ENCODE results near the gene TMEM61. TPM values are rescaled to one million over a fixed set of nuclear protein-coding genes. Genes with fewer than 3 reads are reported as not detected.

The TMEM61 gene
- total and polyA plus RNA-seq, 2 of the 8 experiments (the other 6 are each of a cell fraction or from before 2014, with no cell fraction given) = 0.54 to 1.4 TPM

DNA sequence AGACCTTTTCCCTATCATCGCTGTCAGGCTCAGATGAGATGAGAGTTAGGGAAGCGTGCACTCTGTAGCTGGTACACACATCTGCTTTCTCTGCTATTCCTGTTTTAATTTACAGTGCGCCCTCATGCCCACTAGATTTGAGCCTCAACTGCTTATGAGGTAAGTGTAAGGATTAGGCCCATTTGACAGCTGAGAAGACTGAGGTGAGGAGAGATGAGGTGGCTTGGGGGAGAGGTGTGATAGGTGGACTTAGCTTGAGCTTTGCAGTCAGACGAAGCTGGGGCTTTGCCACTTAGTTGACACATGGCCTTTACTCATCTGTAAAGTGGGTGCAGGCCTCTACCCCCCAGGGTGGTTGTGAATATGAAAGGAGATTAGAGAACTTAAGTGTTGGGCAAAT, 8.5 kb downstream of the TMEM61 start:
- Histone ChIP-seq H3K79me1 (ENCODE audit: low read depth, low read length) (no peaks in the 10 kb centered on the region), H3K27ac (ENCODE audit: low read depth, low read length) (no peak overlapping the region), H2BK12ac (ENCODE audit: low read depth, low read length) (peak overlapping the region; percentile 19; the same call in 1 of the 2 replicates), H3K18ac (ENCODE audit: extremely low read depth, low read length) (no peak overlapping the region), H2BK120ac (replicated peaks; ENCODE audit: low read depth, low read length) (no peak overlapping the region), H4K91ac (replicated peaks; ENCODE audit: insufficient read length, low read length) (peak overlapping the region; percentile 64), H3K56ac (replicated peaks; ENCODE audit: insufficient read length, low read depth, low read length) (no peak overlapping the region), H3K4me3 (ENCODE audit: extremely low read depth in 1 of 4, insufficient read depth in 2 of 4, low read depth in 3 of 4, low read length in 4 of 4) (no peak overlapping the region), H3K9me3 (ENCODE audit: insufficient read depth in 2 of 2, low read depth in 1 of 2, low read length in 1 of 2) (no peaks in the 10 kb centered on the region), H4K8ac (ENCODE audit: extremely low read depth, insufficient read depth, low read length) (no peak overlapping the region), H4K5ac (ENCODE audit: insufficient read length, low read depth, low read length) (no peak overlapping the region), H3K4me1 (replicated peaks in 1 of 4; ENCODE audit: control insufficient read depth in 3 of 4, insufficient read depth in 4 of 4, low read length in 3 of 4) (peaks cover 0 to 6% (median 2%) of the 10 kb centered on the region in 4 experiments; a peak in 4 of 7 replicates), H2BK15ac (ENCODE audit: low read length) (no peak overlapping the region; the same call in 1 of the 2 replicates), H4K20me1 (replicated peaks in 1 of 2; ENCODE audit: control insufficient read depth in 1 of 2, insufficient read depth in 2 of 2, low read length in 2 of 2) (no peaks in the 10 kb centered on the region), H2BK20ac (ENCODE audit: low read length) (0 out of 2 replicates have a peak overlapping the region, but pooled peaks have one; percentile 67), H3K9ac (replicated peaks in 1 of 4; ENCODE audit: extremely low read depth in 1 of 4, low read depth in 3 of 4, low read length in 3 of 4) (no peak overlapping the region), H3K4ac (replicated peaks; ENCODE audit: insufficient read length, low read depth, low read length) (no peak overlapping the region), H3K27me3 (replicated peaks in 1 of 4; ENCODE audit: control insufficient read depth in 3 of 4, extremely low read depth in 1 of 4, insufficient read depth in 3 of 4, low read length in 3 of 4) (no peaks in the 10 kb centered on the region; a peak in 1 of 7 replicates), H3K14ac (ENCODE audit: insufficient read length) (no peak overlapping the region), H3K23me2 (ENCODE audit: low read depth, low read length) (no peaks in the 10 kb centered on the region), H3K79me2 (ENCODE audit: control insufficient read depth in 1 of 2, insufficient read depth in 2 of 2, low read length in 2 of 2) (no peaks in the 10 kb centered on the region), H3K23ac (ENCODE audit: insufficient read length) (no peak overlapping the region), H3K4me2 (ENCODE audit: insufficient read depth in 1 of 2, low read depth in 2 of 2, low read length in 2 of 2) (no peak overlapping the region), H2AK5ac (ENCODE audit: low read depth, low read length) (0 out of 2 replicates have a peak overlapping the region, but pooled peaks have one; percentile 53), H3K36me3 (ENCODE audit: control insufficient read depth in 2 of 4, insufficient read depth in 4 of 4, low read length in 3 of 4) (no peaks in the 10 kb centered on the region), H2BK5ac (ENCODE audit: low read depth, low read length) (no peak overlapping the region), H2AFZ (ENCODE audit: low read length) (no peak overlapping the region)
- no peak for DNase-seq (ENCODE audit: low read depth in 1 of 2, low spot score in 2 of 2)
- TF ChIP-seq KDM1A (IDR thresholded peaks at IDR 0.05; ENCODE audit: borderline replicate concordance, low read length) (peak; percentile 85; the same call in 1 of the 2 replicates), GABPA (IDR thresholded peaks at IDR 0.05; ENCODE audit: borderline replicate concordance, insufficient read depth, low read length) (no peak), RBBP5 (IDR thresholded peaks at IDR 0.05; ENCODE audit: borderline replicate concordance, low read depth, low read length) (no peak), NANOG (IDR thresholded peaks at IDR 0.05; ENCODE audit: insufficient read depth, low read depth, low read length, poor library complexity, severe bottlenecking) (no peak)
- TF ChIP-seq, protein P1, sequence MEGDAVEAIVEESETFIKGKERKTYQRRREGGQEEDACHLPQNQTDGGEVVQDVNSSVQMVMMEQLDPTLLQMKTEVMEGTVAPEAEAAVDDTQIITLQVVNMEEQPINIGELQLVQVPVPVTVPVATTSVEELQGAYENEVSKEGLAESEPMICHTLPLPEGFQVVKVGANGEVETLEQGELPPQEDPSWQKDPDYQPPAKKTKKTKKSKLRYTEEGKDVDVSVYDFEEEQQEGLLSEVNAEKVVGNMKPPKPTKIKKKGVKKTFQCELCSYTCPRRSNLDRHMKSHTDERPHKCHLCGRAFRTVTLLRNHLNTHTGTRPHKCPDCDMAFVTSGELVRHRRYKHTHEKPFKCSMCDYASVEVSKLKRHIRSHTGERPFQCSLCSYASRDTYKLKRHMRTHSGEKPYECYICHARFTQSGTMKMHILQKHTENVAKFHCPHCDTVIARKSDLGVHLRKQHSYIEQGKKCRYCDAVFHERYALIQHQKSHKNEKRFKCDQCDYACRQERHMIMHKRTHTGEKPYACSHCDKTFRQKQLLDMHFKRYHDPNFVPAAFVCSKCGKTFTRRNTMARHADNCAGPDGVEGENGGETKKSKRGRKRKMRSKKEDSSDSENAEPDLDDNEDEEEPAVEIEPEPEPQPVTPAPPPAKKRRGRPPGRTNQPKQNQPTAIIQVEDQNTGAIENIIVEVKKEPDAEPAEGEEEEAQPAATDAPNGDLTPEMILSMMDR (IDR thresholded peaks at IDR 0.05; ENCODE audit: control extremely low read depth in 1 of 3, insufficient read depth in 1 of 3, low read depth in 1 of 3, low read length in 3 of 3) = no peak
- TF ChIP-seq, protein P2, sequence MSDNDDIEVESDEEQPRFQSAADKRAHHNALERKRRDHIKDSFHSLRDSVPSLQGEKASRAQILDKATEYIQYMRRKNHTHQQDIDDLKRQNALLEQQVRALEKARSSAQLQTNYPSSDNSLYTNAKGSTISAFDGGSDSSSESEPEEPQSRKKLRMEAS (IDR thresholded peaks at IDR 0.05) = no peak
- FAIRE-seq = no peak
- WGBS, 2 experiments (ENCODE audit: extremely low coverage in 1 of 2, insufficient coverage in 1 of 2, insufficient read length in 1 of 2, insufficient replicate concordance in 2 of 2, low coverage in 1 of 2, low lambda C conversion rate in 2 of 2, missing lambda C conversion rate in 1 of 2) = 88% methylated on average over 4 of the region's 4 CpGs; no CpG with 5 or more reads in 1 of the 2 experiments
- ChIA-PET CTCF (ENCODE audit: partially characterized antibody) (interaction anchor here (0.6 to 18.4 kb wide), 11 partner anchors 8 to 66 kb away, joined by 3 to 436 read pairs (median 8); partner anchors contain the start of genes BSND and TMEM61), POLR2A (ENCODE audit: partially characterized antibody) (interaction anchor here (1.3 kb wide), 1 partner anchor 10 kb away, joined by 3 read pairs; no protein-coding TSS in a partner anchor)

Data from H1 (cell line).